HG03103 (cell line): ENCODE results near the gene EIF5A.
"Not testable (repeated sequence)": the region's sequence is repeated elsewhere in the genome, so short reads cannot be mapped to it uniquely, and the experiment has no call there.

Source experiments
- ATAC-seq: cut with Tn5 transposase; IDR thresholded peaks from one replicate; pipeline ENCODE4 v1.9.1; 2021; ENCODE audit warnings: low read depth; ENCODE audit not compliant: unreplicated experiment

Gene EIF5A

DNA sequence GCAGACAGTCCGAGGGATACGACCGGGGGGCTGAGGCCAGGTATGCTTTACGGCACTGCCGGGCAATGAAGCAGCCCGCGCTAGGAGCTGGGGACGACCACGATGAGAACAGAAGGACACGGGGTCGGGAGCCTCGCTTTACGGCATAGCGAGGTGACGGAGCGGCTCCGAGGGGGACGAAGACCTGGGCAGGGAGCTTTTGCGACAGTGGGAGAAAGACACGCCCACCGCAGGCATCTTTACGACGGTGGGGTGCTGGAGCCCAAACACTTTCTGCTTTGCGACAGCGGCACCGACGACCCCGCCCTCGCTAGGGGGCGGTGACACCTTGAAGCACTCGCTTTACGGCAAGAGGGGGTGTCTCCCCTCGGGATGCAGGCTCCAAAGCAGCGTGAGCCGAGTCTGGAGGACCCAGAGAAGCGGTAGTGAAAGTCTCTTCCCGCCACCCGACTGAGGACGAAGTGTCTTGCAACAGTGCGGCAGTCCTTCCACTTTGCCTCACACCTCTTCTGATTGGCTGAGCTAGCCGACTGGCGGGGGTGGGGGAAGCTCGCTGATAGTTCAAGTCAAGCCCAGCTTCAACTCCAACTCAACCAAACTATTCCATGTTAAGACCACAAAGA lies 22.1 kb downstream of the EIF5A start:
- peak; percentile 47 for ATAC-seq

DNA sequence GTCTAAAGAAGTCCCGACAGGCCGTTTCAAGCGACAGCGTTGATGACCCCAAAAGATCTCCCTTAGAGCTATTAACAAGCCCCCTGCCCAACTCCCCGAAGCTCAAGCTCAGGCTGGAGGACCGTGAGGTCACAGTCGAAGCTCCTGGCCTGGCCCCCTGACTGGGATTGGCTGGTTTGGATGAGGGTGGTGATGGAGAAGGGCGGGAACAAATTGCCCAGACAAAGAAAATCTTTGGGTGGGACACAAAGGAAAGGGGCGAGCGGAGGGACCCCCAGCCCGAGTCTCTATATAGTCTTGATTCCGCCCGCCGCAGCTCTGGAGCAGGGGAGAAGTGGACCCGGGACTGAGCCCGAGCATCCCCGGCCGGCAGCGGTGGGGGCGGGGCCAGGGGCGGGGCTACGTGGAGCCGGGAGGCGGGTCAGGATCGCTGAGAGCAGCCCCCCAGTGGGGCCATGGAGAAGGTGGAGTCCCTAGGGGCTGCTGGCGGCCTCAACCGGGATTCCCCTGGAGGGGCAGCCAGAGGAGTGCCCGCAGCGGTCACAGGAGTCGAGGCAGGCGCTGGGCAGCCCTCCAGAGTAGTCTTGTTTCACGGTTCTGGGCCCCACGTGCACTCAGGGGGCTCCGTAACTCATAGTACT lies 22.7 kb downstream of the EIF5A start:
- peak; percentile 26 for ATAC-seq

DNA sequence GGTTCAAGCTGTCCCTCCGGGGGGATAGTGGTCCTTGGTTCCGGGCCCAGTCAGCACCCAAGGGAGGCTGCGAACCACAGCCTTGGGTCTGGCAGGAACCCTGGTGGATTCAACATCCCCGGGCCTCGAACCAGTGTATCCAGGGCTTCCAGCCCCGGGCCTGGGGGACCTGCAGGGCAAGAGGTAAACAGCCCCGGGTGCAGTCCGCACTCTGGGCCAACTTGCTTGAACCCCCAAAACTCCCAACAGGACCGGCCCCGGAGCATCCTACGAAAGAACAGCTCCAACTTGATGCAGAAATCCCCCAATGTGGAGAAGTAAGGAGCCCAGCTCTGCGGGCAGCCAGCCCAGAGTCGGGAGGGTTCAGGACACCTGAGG lies 23.2 kb downstream of the EIF5A start:
- ATAC-seq: no peak

DNA sequence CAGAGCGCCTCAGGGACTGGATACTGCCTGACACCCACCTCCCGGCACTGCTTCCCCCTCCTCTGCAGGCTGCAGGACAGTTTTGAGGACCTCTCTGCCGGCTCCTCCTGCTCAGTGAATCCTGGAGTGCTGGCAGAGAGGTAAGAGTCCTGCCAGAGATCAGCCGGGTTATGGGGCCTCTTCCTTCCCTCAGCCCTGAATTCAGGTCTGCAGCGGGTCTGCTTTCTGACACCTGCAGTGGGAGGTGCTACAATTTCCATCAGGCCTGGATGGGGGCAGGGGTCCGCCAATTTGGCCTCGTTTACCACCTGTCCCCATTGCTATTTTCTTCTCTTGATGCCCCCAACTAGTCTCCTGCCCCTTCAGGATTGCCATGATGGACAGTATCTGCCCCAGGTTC lies 24.7 kb downstream of the EIF5A start:
- no peak for ATAC-seq

DNA sequence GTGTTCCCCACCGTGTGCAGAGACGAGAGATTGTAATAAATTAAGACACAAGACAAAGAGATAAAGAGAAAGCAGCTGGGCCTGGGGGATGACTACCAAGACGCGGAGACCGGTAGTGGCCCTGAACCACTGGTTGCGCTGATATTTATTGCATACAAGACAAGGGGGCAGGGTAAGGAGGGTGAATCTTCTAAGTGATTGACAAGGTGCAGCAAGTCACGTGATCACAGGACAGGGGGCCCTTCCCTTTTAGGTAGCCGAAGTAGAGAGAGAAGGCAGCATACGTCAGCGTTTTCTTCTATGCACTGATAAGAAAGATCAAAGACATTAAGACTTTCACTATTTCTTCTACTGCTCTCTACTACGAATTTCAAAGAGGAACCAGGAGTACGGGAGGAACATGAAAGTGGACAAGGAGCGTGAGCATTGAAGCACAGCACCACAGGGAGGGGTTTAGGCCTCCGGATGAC lies 25.2 kb downstream of the EIF5A start:
- ATAC-seq: not testable (repeated sequence)

DNA sequence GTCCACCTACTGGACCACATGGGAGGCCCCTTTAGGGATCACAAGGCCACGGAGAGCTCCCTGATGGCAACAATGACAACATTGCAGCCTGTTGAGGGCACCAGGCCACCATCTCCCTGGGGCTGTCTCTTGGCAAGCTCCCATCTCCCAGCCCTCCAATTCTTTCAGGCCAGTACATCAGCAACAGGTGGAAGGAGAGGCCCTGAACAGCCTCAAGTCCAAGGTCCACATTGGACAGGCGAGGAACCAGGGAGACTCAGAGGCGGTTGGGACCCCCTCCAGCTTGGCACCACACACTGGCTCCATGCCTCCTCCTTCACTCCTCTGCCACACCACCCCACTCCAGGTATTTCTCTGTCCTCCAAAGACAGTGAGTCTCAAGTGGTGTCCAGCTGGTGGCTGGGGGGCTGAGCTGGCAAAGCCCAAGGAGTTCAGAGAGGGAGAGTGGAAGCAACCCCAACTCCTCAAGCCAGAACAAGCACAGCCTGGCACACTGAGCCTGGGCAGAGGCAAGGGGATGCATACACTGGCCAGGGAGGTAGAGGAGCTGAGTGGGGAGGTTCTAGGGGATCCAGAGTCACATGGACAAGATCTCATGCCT lies 27.6 kb downstream of the EIF5A start:
- ATAC-seq: no peak

DNA sequence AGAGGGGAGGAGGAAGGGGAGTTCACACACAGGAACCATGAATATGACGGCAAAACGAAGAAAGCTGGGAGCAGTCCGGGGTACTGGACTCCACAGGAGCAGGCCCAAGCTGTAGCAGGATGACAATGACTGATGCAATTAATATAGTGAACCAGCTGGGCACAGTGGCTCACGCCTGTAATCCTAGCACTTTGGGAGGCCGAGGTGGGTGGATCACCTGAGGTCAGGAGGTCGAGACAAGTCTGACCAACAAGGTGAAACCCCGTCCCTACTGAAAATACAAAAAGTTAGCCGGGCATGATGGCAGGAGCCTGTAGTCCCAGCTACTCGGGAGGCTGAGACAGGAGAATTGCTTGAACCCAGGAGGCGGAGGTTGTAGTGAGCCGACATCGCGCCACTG lies 28.3 kb downstream of the EIF5A start:
- not testable (repeated sequence) for ATAC-seq

DNA sequence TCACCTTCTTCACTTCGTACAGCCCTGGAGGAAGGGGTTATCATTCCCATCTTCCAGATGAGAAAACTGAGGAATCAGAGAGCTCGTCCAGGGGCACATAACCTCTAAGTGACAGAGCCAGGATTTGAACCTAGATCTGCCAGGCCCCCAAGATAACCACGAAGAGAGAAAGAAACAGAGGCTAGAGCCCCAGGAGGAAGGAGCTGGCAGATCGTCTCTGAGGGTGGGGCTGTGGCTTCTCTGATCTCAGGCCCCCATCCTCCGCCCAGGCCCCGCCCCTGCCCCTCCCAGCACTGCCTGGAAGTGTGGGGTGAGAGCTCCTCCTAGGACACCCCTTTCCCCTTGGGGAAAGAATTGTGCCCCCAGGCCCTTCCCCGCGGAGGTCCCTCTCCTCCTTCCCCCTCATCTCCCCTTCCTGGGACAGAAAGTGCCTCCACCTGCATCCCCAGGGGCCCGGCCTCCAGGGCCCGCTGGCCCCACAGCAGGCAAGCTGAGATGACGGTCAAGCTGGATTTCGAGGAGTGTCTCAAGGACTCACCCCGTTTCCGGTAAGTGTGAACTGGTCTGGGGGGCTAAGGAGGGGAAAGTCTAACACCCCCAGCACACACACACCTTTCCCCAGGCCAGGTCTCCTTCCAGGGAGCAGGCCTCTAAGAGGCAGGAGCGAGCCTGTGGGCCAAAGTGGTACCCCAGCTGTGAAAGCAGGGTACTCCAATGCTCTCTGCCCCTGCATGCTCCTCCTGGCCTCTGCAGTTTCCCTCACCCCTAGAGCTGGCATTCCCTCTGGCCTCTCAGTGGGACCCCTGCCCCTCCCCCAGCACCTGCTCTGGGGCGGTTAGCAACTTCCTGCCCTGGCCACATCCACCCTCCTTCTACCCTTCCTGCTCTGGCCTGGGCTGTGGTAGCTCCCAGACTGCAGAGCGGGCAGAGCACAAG lies 29.1 kb downstream of the EIF5A start, which contains the start of gene ACAP1:
Gene ACAP1, plus strand, starts transcription at position 290 of the 936 bp plus-strand sequence. Its CDS starts 206 bp downstream, at position 496.
- ATAC-seq: no peak

DNA sequence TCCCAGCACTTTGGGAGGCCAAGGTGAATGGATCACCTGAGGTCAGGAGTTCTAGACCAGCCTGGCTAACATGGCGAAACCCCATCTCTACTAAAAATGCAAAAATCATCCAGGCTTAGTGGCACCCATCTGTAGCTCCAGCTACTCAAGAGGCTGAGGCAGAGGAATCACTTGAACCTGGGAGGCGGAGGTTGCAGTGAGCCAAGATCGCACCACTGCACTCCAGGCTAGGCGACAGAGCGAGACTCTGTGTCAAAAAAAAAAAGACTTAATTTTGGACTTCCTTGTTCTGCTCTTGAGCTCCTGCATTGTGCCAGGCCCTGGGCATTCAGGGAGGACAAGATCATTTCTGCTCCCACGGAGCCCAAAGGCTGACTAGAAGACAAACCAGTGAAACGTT lies 30.2 kb downstream of the EIF5A start:
- ATAC-seq: not testable (repeated sequence)

DNA sequence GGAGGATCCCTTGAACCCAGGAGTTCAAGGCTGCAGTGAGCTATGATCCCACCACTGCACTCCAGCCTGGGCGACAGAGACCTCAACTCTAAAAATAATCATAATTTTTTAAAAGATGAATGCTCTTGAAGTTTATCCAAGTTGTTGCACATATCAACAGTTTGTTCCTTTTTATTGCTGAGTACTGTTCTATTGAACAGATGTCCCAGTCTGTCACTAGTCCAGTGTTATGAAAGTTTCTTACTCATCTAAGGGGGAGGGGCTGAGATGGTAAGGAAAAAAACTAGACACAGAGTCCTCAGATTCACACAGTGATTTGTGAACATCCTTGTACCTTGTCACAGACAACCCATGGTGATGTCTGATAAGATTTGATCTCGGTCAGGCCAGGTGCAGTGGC lies 32.8 kb downstream of the EIF5A start:
- no peak for ATAC-seq

DNA sequence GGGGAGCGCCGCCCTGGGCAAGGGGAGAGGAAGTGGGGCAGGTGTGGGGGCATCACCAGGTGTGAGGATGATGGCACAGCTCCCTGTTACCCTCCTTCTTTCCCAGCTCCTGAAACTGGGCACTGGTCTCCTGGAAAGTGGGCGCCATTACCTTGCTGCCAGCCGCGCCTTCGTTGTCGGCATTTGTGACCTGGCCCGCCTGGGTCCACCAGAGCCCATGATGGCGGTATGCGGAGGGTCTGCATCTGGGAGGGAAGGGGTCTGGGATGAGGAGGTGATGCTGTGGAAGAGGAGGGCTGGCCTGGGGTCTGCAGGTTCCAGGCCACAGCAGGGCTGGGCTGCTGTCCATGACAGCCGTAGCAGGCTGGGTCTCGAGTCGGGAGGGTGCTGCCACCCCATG lies 34.4 kb downstream of the EIF5A start:
- ATAC-seq: no peak

DNA sequence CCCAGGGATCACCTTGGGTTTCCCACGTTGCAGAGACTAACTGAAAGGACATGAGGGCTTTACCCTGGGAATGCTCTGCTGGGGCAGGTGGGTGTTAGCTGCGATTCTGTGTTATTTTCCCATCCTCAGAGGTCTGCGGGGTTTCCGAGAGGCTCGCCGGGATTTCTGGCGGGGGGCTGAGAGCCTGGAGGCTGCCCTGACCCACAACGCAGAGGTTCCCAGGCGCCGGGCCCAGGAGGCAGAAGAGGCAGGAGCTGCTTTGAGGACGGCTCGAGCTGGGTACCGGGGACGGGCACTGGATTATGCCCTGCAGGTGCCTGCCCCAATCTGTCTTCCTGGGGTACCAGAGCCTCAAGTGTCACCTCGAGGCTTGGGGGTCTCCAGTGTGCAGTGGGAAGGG lies 35.8 kb downstream of the EIF5A start:
- no peak for ATAC-seq

DNA sequence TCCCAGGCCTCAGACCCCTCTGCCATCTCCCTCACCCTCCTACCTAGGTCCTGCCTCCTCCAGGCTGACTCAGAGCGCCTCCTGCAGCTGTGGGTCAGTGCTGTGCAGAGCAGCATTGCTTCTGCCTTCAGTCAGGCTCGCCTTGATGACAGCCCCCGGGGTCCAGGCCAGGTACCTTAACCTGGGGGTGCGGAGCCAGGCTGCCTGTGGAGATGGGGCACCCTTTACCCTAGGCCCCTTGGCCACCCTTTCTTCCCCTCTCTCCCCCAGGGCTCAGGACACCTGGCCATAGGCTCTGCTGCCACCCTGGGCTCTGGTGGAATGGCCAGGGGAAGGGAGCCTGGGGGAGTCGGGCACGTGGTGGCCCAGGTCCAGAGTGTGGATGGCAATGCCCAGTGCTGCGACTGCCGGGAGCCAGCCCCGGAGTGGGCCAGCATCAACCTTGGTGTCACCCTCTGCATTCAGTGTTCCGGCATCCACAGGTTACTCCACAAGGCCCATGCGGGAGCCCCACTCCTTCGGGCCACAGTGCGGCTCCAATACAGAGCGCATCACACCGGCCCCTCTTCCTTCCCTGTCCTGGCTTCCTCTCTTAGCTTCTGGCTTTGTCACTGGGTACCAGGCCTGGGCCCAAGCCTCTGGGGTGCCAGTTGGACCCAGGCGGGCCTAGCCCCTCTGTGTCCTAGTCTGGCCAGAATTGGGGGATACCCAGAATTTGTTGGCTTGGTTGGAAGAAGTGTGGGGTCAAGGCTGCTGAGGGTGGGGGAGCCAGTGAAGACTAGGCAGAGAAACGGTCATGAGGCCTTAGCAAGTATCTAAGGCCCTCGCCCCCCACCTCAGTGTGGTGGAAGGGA lies 39.6 kb downstream of the EIF5A start:
- ATAC-seq: no peak

DNA sequence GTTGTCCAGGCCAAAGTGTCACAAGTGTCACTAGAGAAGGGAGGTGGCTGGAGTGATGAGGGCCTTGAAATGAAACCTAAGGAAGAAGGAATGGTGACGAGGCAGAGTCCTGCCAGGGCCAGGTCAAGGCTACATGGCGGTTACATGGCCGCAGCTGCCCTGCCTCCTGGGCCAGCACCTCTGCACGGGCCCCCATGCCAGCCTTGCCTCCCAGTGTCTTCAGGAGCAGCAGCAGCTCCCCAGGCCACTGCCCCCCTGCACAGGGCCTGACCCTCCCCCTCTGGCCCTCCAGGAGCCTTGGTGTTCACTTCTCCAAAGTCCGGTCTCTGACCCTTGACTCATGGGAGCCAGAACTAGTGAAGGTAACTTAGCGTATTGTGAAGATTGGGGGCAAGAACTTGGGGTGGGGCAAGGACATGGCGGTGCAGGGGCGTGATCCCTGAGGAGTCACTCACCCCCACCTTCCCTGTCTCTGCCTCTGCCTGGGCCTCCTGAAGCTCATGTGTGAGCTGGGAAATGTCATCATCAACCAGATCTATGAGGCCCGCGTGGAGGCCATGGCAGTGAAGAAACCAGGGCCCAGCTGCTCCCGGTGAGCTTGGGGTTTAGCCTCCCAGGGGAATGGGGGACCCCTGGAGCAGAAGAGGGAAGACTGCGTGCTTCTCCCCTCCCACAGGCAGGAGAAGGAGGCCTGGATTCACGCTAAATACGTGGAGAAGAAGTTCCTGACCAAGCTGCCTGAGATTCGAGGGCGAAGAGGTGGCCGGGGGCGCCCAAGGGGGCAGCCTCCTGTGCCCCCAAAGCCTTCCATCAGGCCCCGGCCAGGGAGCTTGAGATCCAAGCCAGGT lies 40.4 kb downstream of the EIF5A start:
- no peak for ATAC-seq

DNA sequence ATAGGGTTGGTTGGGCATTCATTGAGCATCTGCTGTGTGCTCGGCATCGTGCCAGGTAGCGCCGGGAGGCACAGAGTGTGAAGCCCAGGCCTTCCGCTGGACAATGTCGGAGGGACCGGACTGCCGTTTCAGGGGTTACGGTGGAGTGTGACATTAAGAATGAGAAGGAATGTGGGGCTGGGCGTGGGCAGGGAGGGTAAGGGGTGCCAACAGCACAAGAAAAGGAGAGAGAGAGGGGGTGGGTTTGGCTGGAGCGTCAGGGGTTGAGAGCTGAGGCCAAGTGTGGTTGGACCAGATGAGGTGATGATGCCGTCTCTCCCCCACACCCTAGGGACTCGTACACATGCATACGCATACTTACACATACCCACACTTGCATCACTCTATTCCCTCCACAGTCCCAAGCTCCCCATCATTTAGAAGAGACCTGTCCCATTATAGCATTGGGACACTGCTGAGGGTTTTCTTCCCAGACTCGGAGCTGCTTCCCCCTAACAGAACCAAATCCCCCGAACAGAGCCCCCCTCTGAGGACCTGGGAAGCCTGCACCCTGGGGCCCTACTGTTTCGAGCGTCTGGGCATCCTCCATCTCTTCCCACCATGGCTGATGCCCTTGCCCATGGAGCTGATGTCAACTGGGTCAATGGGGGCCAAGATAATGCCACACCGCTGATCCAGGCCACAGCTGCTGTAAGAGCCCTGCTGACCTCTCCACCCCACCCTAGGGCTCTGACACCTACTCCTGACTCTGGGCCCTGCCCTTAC lies 41.2 kb downstream of the EIF5A start:
- ATAC-seq: no peak

DNA sequence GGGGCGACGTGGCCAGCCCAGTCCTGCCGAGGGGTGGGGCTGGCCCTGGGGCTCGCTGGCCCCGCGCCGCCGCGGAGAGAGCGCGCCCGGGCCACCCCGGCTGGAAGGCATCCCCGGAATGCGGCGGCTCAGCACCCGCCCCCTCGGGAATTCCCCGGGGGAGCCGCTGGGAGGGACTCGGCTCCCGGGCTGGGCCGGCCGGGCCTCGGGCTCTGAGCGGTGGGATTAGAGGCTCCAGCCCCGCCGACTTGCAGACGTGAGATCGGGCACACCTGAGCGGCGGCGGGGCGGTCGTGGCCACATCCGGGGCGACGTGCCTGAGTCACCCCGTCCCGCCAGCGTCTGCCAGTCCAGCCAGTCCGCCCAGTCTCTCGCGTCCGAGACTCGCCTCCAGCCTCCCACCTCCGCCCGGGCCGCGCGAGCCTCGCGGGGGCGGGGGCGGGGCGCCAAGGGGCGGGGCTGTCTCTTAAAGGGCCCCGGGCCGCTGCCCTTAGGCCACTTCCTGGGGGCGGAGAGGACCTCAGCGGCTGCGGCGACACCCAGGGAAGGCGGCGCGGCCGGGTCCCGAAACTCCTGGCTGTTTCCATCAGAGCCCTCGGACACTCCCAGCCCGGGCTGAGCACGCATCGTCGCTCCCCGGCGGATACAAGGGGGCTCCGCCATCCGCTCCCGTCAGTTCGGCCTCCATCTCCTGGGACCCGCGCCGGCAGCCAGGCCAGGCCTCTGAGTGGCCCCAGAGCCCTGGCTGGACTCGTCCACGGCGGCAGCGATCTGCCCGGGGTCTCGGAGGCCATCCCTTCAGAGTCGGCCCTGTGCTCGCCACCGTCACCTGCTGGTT lies 44.5 kb downstream of the EIF5A start, which contains the start of gene KCTD11:
Gene KCTD11, plus strand, starts transcription at position 498 of the 838 bp plus-strand sequence.
- ATAC-seq: peak; percentile 46

DNA sequence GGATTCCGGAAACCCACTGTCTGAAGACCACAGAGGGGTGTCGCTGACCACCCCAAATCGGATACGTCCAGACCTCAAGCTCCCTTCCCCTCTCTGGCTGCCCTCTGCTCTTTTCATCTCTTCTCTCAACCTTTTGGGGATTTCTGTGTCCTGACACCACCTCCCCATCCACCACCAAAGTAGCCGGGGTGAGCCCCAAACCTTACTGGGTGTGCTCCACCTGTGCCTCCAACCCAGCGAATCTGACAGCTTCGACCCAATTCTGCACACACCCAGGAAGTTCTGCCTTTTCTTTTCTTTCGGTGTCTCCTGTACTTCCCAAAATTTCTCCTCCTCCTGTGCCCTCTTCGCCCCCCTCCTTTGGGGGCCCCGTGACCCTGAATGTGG lies 45.1 kb downstream of the EIF5A start:
- ATAC-seq: no peak
